ENCODE measurements around the gene ARFRP1. TPM values are rescaled to one million over a fixed set of nuclear protein-coding genes. Genes with fewer than 3 reads are reported as not detected.

ARFRP1 gene
- total and polyA plus RNA-seq, 10 donors: 36.7 to 118 (median 67.3) TPM

GRCh38 chr20:63709149-63709527 is 1.4 kb upstream of the ARFRP1 start:
- intact Hi-C loops (cut with DNase I; ENCODE audit: low total_unique reads): loop anchor here (10.0 kb wide), 1 partner anchor 156 kb away; the partner anchor contains the start of genes ABHD16B and TPD52L2

GRCh38 chr20:63708301-63709148 is 749 bp upstream of the ARFRP1 start:
- intact Hi-C loops (cut with DNase I; ENCODE audit: low total_unique reads): loop anchor here (10.0 kb wide), 1 partner anchor 156 kb away; the partner anchor contains the start of genes ABHD16B and TPD52L2
- Histone ChIP-seq H3K4me3 (peak overlapping the region; percentile 75 to 98 (median 90)), H3K27ac (peak overlapping the region; percentile 83 to 95 (median 90)), H3K36me3 (peaks cover 0 to 80% (median 63%) of the 10 kb centered on the region in 6 donors), H3K4me1 (peaks cover 27 to 93% (median 70%) of the 10 kb centered on the region in 6 donors), H3K27me3 (replicated peaks in 1 of 7) (no peaks in the 10 kb centered on the region), H3K9me3 (peaks cover 0 to 6% (median 0%) of the 10 kb centered on the region in 8 donors)
- TF ChIP-seq CTCF (IDR thresholded peaks at IDR 0.05 in 8 of 11, conservative IDR thresholded peaks at IDR 0.05 in 3 of 11) (no peak), POLR2A (IDR thresholded peaks at IDR 0.05) (no peak), POLR2AphosphoS5 (IDR thresholded peaks at IDR 0.05) (peak in 1 of 3 donors; percentile 34)
- DNase-seq: peak; percentile 86
- 25 to 55% (median 35%) methylated on average over 32 to 67 of the region's 67 CpGs for WGBS, 5 donors

More at GRCh38 chr20:63709149-63709527, 1.4 kb upstream of the ARFRP1 start:
- Histone ChIP-seq H3K4me1 (peaks cover 27 to 91% (median 69%) of the 10 kb centered on the region in 6 donors), H3K27me3 (replicated peaks in 1 of 7) (no peaks in the 10 kb centered on the region), H3K9me3 (peaks cover 0 to 6% (median 1%) of the 10 kb centered on the region in 8 donors), H3K27ac (peak overlapping the region in 2 of 8 donors; percentile 91 to 95), H3K36me3 (peaks cover 0 to 80% (median 64%) of the 10 kb centered on the region in 6 donors), H3K4me3 (peak overlapping the region in 7 of 8 donors; percentile 75 to 98 (median 90))
- TF ChIP-seq CTCF (IDR thresholded peaks at IDR 0.05 in 8 of 11, conservative IDR thresholded peaks at IDR 0.05 in 3 of 11) (no peak), POLR2A (IDR thresholded peaks at IDR 0.05) (no peak), POLR2AphosphoS5 (IDR thresholded peaks at IDR 0.05) (no peak)
- 86 to 92% (median 91%) methylated on average over 17 of the region's 17 CpGs for WGBS, 5 donors
- DNase-seq: no peak

GRCh38 chr20:63706852-63707557 is 771 bp downstream of the ARFRP1 start:
- peaks cover 0 to 1% (median 0%) of the 10 kb centered on the region in 8 donors for H3K9me3 ChIP-seq
- peaks cover 27 to 87% (median 68%) of the 10 kb centered on the region in 6 donors for H3K4me1 ChIP-seq
- no peaks in the 10 kb centered on the region for H3K27me3 ChIP-seq (replicated peaks in 1 of 7)
- DNase-seq: peak; percentile 91
- peaks cover 0 to 80% (median 49%) of the 10 kb centered on the region in 6 donors for H3K36me3 ChIP-seq
- intact Hi-C loops (cut with DNase I; ENCODE audit: low total_unique reads): loop anchor here (10.0 kb wide), 1 partner anchor 158 kb away; the partner anchor contains the start of genes ABHD16B and TPD52L2
- peak overlapping the region; percentile 83 to 95 (median 90) for H3K27ac ChIP-seq
- TF ChIP-seq POLR2AphosphoS5 (IDR thresholded peaks at IDR 0.05): no peak
- peak in 9 of 11 experiments; percentile 11 to 52 (median 35) for TF ChIP-seq CTCF (IDR thresholded peaks at IDR 0.05 in 8 of 11, conservative IDR thresholded peaks at IDR 0.05 in 3 of 11)
- WGBS, 5 donors: 3 to 16% (median 4%) methylated on average over 17 to 56 of the region's 56 CpGs
- peak overlapping the region; percentile 75 to 98 (median 90) for H3K4me3 ChIP-seq

All from spleen (tissue), 11 donors.